GM12875 (cell line): Measurements from ENCODE around the gene ASPSCR1.

Experiments used
- H3K4me3 ChIP-seq: one replicate; pipeline ENCODE4 v1.5.1; 2011; ENCODE audit warnings: low read depth, low read length, control low read depth
- CTCF ChIP-seq: IDR thresholded peaks from 2 replicates; pipeline ENCODE4 v1.5.1; 2011; ENCODE audit warnings: low read depth, mild to moderate bottlenecking, control low read depth, inconsistent platforms, low read length, moderate library complexity, borderline replicate concordance; ENCODE audit not compliant: insufficient read depth

ASPSCR1 gene

GRCh38 chr17:81996232-81996756, 18.9 kb downstream of the ASPSCR1 start:
- TF ChIP-seq CTCF = no peak
- no peak overlapping the region for H3K4me3 ChIP-seq

GRCh38 chr17:81996757-81997441, 19.5 kb downstream of the ASPSCR1 start:
- no peak overlapping the region for H3K4me3 ChIP-seq
- no peak for TF ChIP-seq CTCF

- no peak overlapping the region for H3K4me3 ChIP-seq
- TF ChIP-seq CTCF = no peak
Measured at GRCh38 chr17:81998212-81998611, 20.8 kb downstream of the ASPSCR1 start.

- H3K4me3 ChIP-seq = no peak overlapping the region
- no peak for TF ChIP-seq CTCF
Measured at GRCh38 chr17:81998691-81999438, 21.4 kb downstream of the ASPSCR1 start.

- TF ChIP-seq CTCF = no peak
Measured at GRCh38 chr17:81999587-81999975, 22.2 kb downstream of the ASPSCR1 start.

GRCh38 chr17:81999976-82000802, 22.8 kb downstream of the ASPSCR1 start:
- H3K4me3 ChIP-seq = no peak overlapping the region
- no peak for TF ChIP-seq CTCF

More at GRCh38 chr17:81999587-81999975, 22.2 kb downstream of the ASPSCR1 start:
- H3K4me3 ChIP-seq = no peak overlapping the region
